Ascending aorta (tissue), 2 donors: Measurements from ENCODE around the gene HBE1. TPM values are rescaled to one million over a fixed set of nuclear protein-coding genes. Genes with fewer than 3 reads are reported as not detected.

ENCODE experiments used
- DNase-seq, 2 donors: peaks; one replicate each; pipeline ENCODE4 v3.0.0-alpha.2; 2019; ENCODE audit warnings: low spot score in 2 of 2
- H3K27ac ChIP-seq, 2 donors: fragments of 200-600 bp; sonication (generic); one replicate each; pipeline ENCODE4 v1.5.1; 2016 to 2017; ENCODE audit warnings: mild to moderate bottlenecking in 1 of 2
- H3K27me3 ChIP-seq: fragments of 200-600 bp; sonication (generic); one replicate; pipeline ENCODE4 v1.5.1; 2017
- H3K36me3 ChIP-seq, 2 donors: fragments of 200-600 bp; sonication (generic); one replicate each; pipeline ENCODE4 v1.5.1; 2016
- H3K4me1 ChIP-seq, 2 donors: fragments of 200-600 bp; sonication (generic); one replicate each; pipeline ENCODE4 v1.5.1; 2016 to 2017; ENCODE audit warnings: mild to moderate bottlenecking in 1 of 2
- H3K4me3 ChIP-seq, 2 donors: fragments of 200-600 bp; sonication (generic); one replicate each; pipeline ENCODE4 v1.5.1; 2016 to 2017; ENCODE audit warnings: mild to moderate bottlenecking in 1 of 2
- H3K9me3 ChIP-seq, 2 donors: fragments of 200-600 bp; sonication (generic); one replicate each; pipeline ENCODE4 v1.5.1; 2016
- CTCF ChIP-seq, 3 experiments: fragments of 200-600 bp in 2 of 3; fragments of 450-650 bp in 1 of 3; sonication (generic) in 2 of 3; IDR thresholded peaks; one replicate each; pipeline ENCODE4 v1.5.1; 2016 to 2019; ENCODE audit warnings: antibody characterized with exemption in 3 of 3, mild to moderate bottlenecking in 1 of 3, moderate library complexity in 1 of 3
- intact Hi-C: fragments of 100-400 bp; cut with DNase I; formaldehyde crosslinking; loops from one replicate; pipeline ENCODE4 v1.15.1; 2023
- total RNA-seq: library from RNA; depleted of rRNA; stranded (reverse); fragments of >200 nt; gene quantifications from one replicate; pipeline ENCODE4 v1.1.0, GENCODE V29; 2016

Gene HBE1
- total RNA-seq, 1 donor from 2014 or later = not detected

GRCh38 chr11:5279471-5280090, 9.8 kb upstream of the HBE1 start:
- Histone ChIP-seq H3K9me3 (no peaks in the 10 kb centered on the region), H3K36me3 (no peaks in the 10 kb centered on the region), H3K4me3 (no peak overlapping the region), H3K4me1 (no peaks in the 10 kb centered on the region), H3K27me3 (no peaks in the 10 kb centered on the region), H3K27ac (no peak overlapping the region)
- no peak for DNase-seq
- TF ChIP-seq CTCF (IDR thresholded peaks at IDR 0.05) = no peak
- intact Hi-C loops = no loop called here

GRCh38 chr11:5277807-5278382, 8.2 kb upstream of the HBE1 start:
- no peaks in the 10 kb centered on the region for H3K9me3 ChIP-seq
- no peak for DNase-seq
- no peak overlapping the region for H3K27ac ChIP-seq
- no peak for TF ChIP-seq CTCF (IDR thresholded peaks at IDR 0.05)
- intact Hi-C loops = no loop called here
- H3K4me3 ChIP-seq = no peak overlapping the region
- no peaks in the 10 kb centered on the region for H3K36me3 ChIP-seq
- no peaks in the 10 kb centered on the region for H3K4me1 ChIP-seq
- no peaks in the 10 kb centered on the region for H3K27me3 ChIP-seq

- intact Hi-C loops = no loop called here
- Histone ChIP-seq H3K4me1 (no peaks in the 10 kb centered on the region), H3K36me3 (no peaks in the 10 kb centered on the region), H3K4me3 (no peak overlapping the region), H3K9me3 (no peaks in the 10 kb centered on the region), H3K27me3 (no peaks in the 10 kb centered on the region), H3K27ac (no peak overlapping the region)
- no peak for DNase-seq
- no peak for TF ChIP-seq CTCF (IDR thresholded peaks at IDR 0.05)
Measured at GRCh38 chr11:5276697-5277096, 7.0 kb upstream of the HBE1 start.

GRCh38 chr11:5275369-5276110, 5.8 kb upstream of the HBE1 start:
- H3K36me3 ChIP-seq = no peaks in the 10 kb centered on the region
- DNase-seq = no peak
- H3K4me1 ChIP-seq = no peaks in the 10 kb centered on the region
- no peak overlapping the region for H3K4me3 ChIP-seq
- no peaks in the 10 kb centered on the region for H3K27me3 ChIP-seq
- no peak overlapping the region for H3K27ac ChIP-seq
- no peak for TF ChIP-seq CTCF (IDR thresholded peaks at IDR 0.05)
- no peaks in the 10 kb centered on the region for H3K9me3 ChIP-seq
- intact Hi-C loops = no loop called here

- Histone ChIP-seq H3K9me3 (no peaks in the 10 kb centered on the region), H3K36me3 (no peaks in the 10 kb centered on the region), H3K4me3 (no peak overlapping the region), H3K27me3 (no peaks in the 10 kb centered on the region), H3K4me1 (no peaks in the 10 kb centered on the region), H3K27ac (no peak overlapping the region)
- intact Hi-C loops = no loop called here
- no peak for TF ChIP-seq CTCF (IDR thresholded peaks at IDR 0.05)
- no peak for DNase-seq
Measured at GRCh38 chr11:5274395-5274794, 4.7 kb upstream of the HBE1 start.
